Activated T-helper 2 cell treated with anti-CD3 and anti-CD28 coated beads, Interferon-gamma antibody, Interleukin-2, Interleukin-4, amounts not matched to agents 10 μg/mL and 5 μg/mL and 100 μg/mL, durations not matched to agents 14 hours and 24 hours and 36 hours (primary cell): ENCODE measurements around the gene RAB10. TPM values are rescaled to one million over a fixed set of nuclear protein-coding genes. Genes with fewer than 3 reads are reported as not detected.
"Not testable (repeated sequence)": the region's sequence is repeated elsewhere in the genome, so short reads cannot be mapped to it uniquely, and the experiment has no call there.

Source experiments
- DNase-seq: peaks from one replicate; pipeline ENCODE4 v3.0.0; 2021; ENCODE audit warnings: low spot score
- H3K27ac Mint-ChIP-seq: one replicate; pipeline ENCODE4 v1.8.0; 2021; ENCODE audit warnings: mixed read lengths
- H3K27me3 Mint-ChIP-seq: one replicate; pipeline ENCODE4 v1.8.0; 2021; ENCODE audit warnings: low read depth, mixed read lengths
- H3K36me3 Mint-ChIP-seq: one replicate; pipeline ENCODE4 v1.8.0; 2021; ENCODE audit warnings: low read depth, mixed read lengths
- H3K4me1 Mint-ChIP-seq: one replicate; pipeline ENCODE4 v1.8.0; 2021; ENCODE audit warnings: low read depth, mixed read lengths
- H3K4me3 Mint-ChIP-seq: one replicate; pipeline ENCODE4 v1.8.0; 2021; ENCODE audit warnings: low read depth, mild to moderate bottlenecking, moderate library complexity, mixed read lengths
- H3K9me3 Mint-ChIP-seq: one replicate; pipeline ENCODE4 v1.8.0; 2021; ENCODE audit warnings: mixed read lengths
- intact Hi-C: fragments of 100-400 bp; cut with micrococcal nuclease; formaldehyde crosslinking; loops from one replicate; pipeline ENCODE4 v1.15.1; 2023
- total RNA-seq: library from RNA; stranded (reverse); gene quantifications from 2 replicates; pipeline ENCODE4 v1.2.3, GENCODE V29; 2022

RAB10 gene
- total RNA-seq, 1 donor from 2014 or later, result 140 TPM

GRCh38 chr2:26002632-26003310, 31.1 kb upstream of the RAB10 start:
- no peak overlapping the region for H3K4me3 Mint-ChIP-seq

GRCh38 chr2:26008095-26008494, 25.8 kb upstream of the RAB10 start:
- Mint-ChIP-seq H3K9me3 (peaks cover 5% of the 10 kb centered on the region), H3K27me3 (no peaks in the 10 kb centered on the region), H3K36me3 (no peaks in the 10 kb centered on the region), H3K27ac (no peak overlapping the region), H3K4me1 (peaks cover 2% of the 10 kb centered on the region), H3K4me3 (no peak overlapping the region)
- no peak for DNase-seq
- intact Hi-C loops, result no loop called here

More at GRCh38 chr2:26002632-26003310, 31.1 kb upstream of the RAB10 start:
- intact Hi-C loops, result no loop called here
- DNase-seq, result no peak
- no peaks in the 10 kb centered on the region for H3K9me3 Mint-ChIP-seq
- peaks cover 6% of the 10 kb centered on the region for H3K27me3 Mint-ChIP-seq
- H3K27ac Mint-ChIP-seq, result no peak overlapping the region
- H3K36me3 Mint-ChIP-seq, result no peaks in the 10 kb centered on the region
- H3K4me1 Mint-ChIP-seq, result peaks cover 3% of the 10 kb centered on the region

- peaks cover 5% of the 10 kb centered on the region for H3K9me3 Mint-ChIP-seq
- no peak for DNase-seq
- intact Hi-C loops, result no loop called here
- H3K4me1 Mint-ChIP-seq, result peaks cover 2% of the 10 kb centered on the region
- H3K27ac Mint-ChIP-seq, result no peak overlapping the region
- no peaks in the 10 kb centered on the region for H3K27me3 Mint-ChIP-seq
- no peaks in the 10 kb centered on the region for H3K36me3 Mint-ChIP-seq
- no peak overlapping the region for H3K4me3 Mint-ChIP-seq
Observed at GRCh38 chr2:26008851-26009566, 24.9 kb upstream of the RAB10 start.

- peaks cover 5% of the 10 kb centered on the region for H3K9me3 Mint-ChIP-seq
- DNase-seq, result no peak
- intact Hi-C loops, result no loop called here
- H3K36me3 Mint-ChIP-seq, result no peaks in the 10 kb centered on the region
- H3K4me3 Mint-ChIP-seq, result no peak overlapping the region
- H3K27ac Mint-ChIP-seq, result no peak overlapping the region
- no peaks in the 10 kb centered on the region for H3K27me3 Mint-ChIP-seq
- H3K4me1 Mint-ChIP-seq, result peaks cover 2% of the 10 kb centered on the region
Observed at GRCh38 chr2:26009567-26009963, 24.3 kb upstream of the RAB10 start.

GRCh38 chr2:26010943-26011342, 22.9 kb upstream of the RAB10 start:
- Mint-ChIP-seq H3K27ac (no peak overlapping the region), H3K4me3 (no peak overlapping the region), H3K9me3 (peaks cover 5% of the 10 kb centered on the region), H3K27me3 (no peaks in the 10 kb centered on the region), H3K4me1 (peaks cover 2% of the 10 kb centered on the region), H3K36me3 (no peaks in the 10 kb centered on the region)
- intact Hi-C loops, result no loop called here
- DNase-seq, result no peak

GRCh38 chr2:26011609-26011989, 22.3 kb upstream of the RAB10 start:
- DNase-seq, result no peak
- intact Hi-C loops, result no loop called here
- Mint-ChIP-seq H3K36me3 (no peaks in the 10 kb centered on the region), H3K27ac (no peak overlapping the region), H3K9me3 (peaks cover 5% of the 10 kb centered on the region), H3K4me3 (no peak overlapping the region), H3K27me3 (no peaks in the 10 kb centered on the region), H3K4me1 (peaks cover 2% of the 10 kb centered on the region)

GRCh38 chr2:26011990-26012856, 21.7 kb upstream of the RAB10 start:
- Mint-ChIP-seq H3K36me3 (no peaks in the 10 kb centered on the region), H3K4me1 (peaks cover 2% of the 10 kb centered on the region), H3K27me3 (no peaks in the 10 kb centered on the region), H3K4me3 (no peak overlapping the region), H3K27ac (no peak overlapping the region), H3K9me3 (peaks cover 5% of the 10 kb centered on the region)
- no peak for DNase-seq
- intact Hi-C loops, result no loop called here

- H3K27ac Mint-ChIP-seq, result no peak overlapping the region
- H3K9me3 Mint-ChIP-seq, result peaks cover 5% of the 10 kb centered on the region
- H3K4me1 Mint-ChIP-seq, result peaks cover 8% of the 10 kb centered on the region
- intact Hi-C loops, result no loop called here
- H3K4me3 Mint-ChIP-seq, result no peak overlapping the region
- DNase-seq, result no peak
- H3K27me3 Mint-ChIP-seq, result no peaks in the 10 kb centered on the region
- no peaks in the 10 kb centered on the region for H3K36me3 Mint-ChIP-seq
Observed at GRCh38 chr2:26013668-26014067, 20.2 kb upstream of the RAB10 start.

GRCh38 chr2:26016012-26016705, 17.7 kb upstream of the RAB10 start:
- no peaks in the 10 kb centered on the region for H3K9me3 Mint-ChIP-seq
- H3K36me3 Mint-ChIP-seq, result no peaks in the 10 kb centered on the region

GRCh38 chr2:26016706-26017045, 17.2 kb upstream of the RAB10 start:
- H3K4me1 Mint-ChIP-seq, result not testable (repeated sequence)

More at GRCh38 chr2:26016012-26016705, 17.7 kb upstream of the RAB10 start:
- Mint-ChIP-seq H3K27ac (no peak overlapping the region), H3K4me1 (peaks cover 6% of the 10 kb centered on the region), H3K4me3 (no peak overlapping the region), H3K27me3 (no peaks in the 10 kb centered on the region)
- intact Hi-C loops, result no loop called here
- DNase-seq, result no peak

GRCh38 chr2:26017464-26018183, 16.3 kb upstream of the RAB10 start:
- Mint-ChIP-seq H3K27ac (no peak overlapping the region), H3K4me3 (no peak overlapping the region), H3K27me3 (no peaks in the 10 kb centered on the region), H3K36me3 (no peaks in the 10 kb centered on the region), H3K4me1 (peaks cover 6% of the 10 kb centered on the region), H3K9me3 (no peaks in the 10 kb centered on the region)
- DNase-seq, result no peak
- intact Hi-C loops, result no loop called here

More at GRCh38 chr2:26016706-26017045, 17.2 kb upstream of the RAB10 start:
- H3K9me3 Mint-ChIP-seq, H3K4me3 Mint-ChIP-seq, H3K27me3 Mint-ChIP-seq, intact Hi-C loops, H3K36me3 Mint-ChIP-seq, DNase-seq, H3K27ac Mint-ChIP-seq: not testable (repeated sequence)
